Measurements from ENCODE around the gene PFDN2.

Gene PFDN2

DNA sequence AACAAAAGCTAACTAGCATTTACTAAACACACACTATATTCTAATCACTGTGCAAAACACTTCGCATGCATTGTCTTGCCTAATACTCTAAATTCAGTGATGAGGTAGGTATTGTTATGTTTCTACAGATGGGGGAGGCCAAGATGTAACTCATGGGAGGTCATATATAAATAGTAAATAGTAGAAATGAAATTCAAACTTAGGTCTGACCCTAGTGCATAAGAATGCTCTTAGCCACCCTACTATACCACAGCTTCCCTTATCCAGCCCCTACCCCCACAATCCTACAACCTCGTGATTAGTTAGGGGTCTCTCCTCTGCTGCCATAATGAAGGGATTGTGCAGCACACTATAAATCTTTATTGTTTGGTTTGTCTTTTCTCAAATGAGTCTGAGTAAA, 3.3 kb downstream of the PFDN2 start:
- FAIRE-seq = no peak
- TF ChIP-seq, protein P1, sequence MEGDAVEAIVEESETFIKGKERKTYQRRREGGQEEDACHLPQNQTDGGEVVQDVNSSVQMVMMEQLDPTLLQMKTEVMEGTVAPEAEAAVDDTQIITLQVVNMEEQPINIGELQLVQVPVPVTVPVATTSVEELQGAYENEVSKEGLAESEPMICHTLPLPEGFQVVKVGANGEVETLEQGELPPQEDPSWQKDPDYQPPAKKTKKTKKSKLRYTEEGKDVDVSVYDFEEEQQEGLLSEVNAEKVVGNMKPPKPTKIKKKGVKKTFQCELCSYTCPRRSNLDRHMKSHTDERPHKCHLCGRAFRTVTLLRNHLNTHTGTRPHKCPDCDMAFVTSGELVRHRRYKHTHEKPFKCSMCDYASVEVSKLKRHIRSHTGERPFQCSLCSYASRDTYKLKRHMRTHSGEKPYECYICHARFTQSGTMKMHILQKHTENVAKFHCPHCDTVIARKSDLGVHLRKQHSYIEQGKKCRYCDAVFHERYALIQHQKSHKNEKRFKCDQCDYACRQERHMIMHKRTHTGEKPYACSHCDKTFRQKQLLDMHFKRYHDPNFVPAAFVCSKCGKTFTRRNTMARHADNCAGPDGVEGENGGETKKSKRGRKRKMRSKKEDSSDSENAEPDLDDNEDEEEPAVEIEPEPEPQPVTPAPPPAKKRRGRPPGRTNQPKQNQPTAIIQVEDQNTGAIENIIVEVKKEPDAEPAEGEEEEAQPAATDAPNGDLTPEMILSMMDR (IDR thresholded peaks at IDR 0.05; ENCODE audit: insufficient read depth, missing control alignments) = no peak
- no peak for DNase-seq (ENCODE audit: insufficient read length, low spot score)

DNA sequence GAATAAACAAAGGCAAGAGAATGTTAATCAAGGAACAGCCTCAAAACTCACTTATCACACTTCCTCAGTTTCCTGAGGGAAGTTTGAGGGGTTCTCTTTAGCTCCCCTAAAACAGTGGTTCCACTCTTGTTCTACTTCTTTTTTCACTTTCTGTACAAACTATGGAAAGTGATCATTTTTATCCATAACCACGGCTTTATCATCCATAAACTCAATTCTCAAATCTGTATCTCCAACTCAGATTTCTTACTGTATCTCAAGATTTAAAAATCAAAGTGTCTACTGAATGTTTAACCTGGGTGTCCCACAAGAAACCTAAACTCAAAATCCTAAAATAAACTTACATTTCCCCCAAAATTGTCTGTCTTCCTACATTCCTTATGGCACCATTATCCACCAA, 3.9 kb downstream of the PFDN2 start:
- no peak for FAIRE-seq
- no peak for DNase-seq (ENCODE audit: insufficient read length, low spot score)

DNA sequence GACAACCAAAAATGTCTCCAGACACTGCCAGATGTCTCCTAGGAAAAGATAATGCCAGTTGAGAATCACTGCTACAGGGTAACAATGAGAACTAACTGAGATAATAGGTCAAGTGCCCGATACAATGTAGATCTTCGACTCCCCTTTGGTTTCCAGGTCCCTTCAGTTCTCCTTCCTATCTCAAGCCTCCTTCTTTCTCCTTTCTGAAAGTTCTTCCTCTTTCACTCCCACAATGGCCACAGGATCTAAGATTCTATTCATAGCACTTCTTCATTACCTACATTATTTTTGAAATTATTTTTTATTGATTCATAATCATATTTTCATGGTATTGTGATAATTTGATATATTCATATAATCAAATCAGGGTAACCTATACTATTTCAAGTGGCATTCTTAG, 6.3 kb downstream of the PFDN2 start:
- DNase-seq (ENCODE audit: insufficient read length, low spot score) = no peak
- FAIRE-seq = no peak
- TF ChIP-seq, protein P1 (IDR thresholded peaks at IDR 0.05; ENCODE audit: insufficient read depth, missing control alignments) = no peak

More for the DNA sequence above, 3.9 kb downstream of the PFDN2 start:
- TF ChIP-seq, protein P1 (IDR thresholded peaks at IDR 0.05; ENCODE audit: insufficient read depth, missing control alignments) = no peak

DNA sequence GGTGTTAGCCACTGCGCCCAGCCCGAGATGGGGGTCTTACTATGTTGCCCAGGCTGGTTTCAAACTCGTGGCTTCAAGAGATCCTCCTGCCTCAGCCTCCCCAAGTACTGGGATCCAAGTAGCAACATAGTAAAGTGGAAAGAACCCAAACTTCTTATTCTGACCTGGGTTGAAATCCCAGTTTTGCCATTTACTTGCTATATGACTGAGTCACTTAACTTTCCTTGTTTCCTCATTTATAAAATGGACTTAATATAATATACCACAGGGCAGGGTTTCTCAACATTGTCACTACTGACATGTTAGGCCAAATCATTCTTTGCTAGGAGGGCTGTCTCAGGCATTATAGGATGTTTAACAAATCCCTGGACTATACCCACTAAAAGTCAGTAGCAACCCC, 6.7 kb downstream of the PFDN2 start:
- no peak for FAIRE-seq
- TF ChIP-seq, protein P1 (IDR thresholded peaks at IDR 0.05; ENCODE audit: insufficient read depth, missing control alignments) = no peak
- no peak for DNase-seq (ENCODE audit: insufficient read length, low spot score)

DNA sequence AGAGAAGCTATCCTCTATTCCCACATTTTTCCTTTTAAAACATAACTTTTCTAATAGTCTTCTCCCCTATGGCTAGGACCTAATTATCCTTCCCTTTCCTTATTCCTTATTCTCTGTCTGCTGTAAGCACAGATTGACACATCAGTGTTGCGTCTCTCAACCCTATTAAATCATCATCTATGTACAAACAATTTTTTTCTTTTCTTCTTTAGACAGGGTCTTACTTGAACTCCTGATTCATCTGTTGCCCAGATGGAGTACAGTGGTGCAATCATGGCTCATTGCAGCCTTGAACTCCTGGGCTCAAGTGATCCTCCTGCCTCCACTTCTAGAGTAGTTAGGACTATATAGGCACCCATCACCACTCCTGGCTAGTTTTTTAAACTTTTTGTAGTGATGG, 11.4 kb downstream of the PFDN2 start:
- TF ChIP-seq, protein P1 (IDR thresholded peaks at IDR 0.05; ENCODE audit: insufficient read depth, missing control alignments) = no peak
- no peak for DNase-seq (ENCODE audit: insufficient read length, low spot score)
- no peak for FAIRE-seq

DNA sequence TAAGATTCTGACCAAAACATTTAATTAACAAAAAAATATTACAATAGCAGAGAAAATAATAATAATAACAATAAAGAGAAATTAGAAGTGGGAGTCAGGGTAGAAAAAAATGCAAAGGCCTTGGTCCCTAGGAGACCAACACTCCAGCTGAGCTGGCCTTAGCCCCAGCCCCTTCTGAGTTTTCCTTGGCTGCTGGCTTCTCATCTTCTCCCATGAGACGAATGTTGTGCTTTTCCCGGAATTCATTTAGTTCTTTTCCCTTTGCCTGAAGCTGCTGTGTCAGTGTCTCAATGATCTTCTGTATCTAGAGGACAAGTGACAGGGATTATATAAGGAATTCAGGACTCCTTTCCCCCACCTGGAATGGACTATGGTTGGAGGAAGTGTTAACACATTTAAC, 17.3 kb downstream of the PFDN2 start:
- no peak for FAIRE-seq
- TF ChIP-seq, protein P1 (IDR thresholded peaks at IDR 0.05; ENCODE audit: insufficient read depth, missing control alignments) = no peak

DNA sequence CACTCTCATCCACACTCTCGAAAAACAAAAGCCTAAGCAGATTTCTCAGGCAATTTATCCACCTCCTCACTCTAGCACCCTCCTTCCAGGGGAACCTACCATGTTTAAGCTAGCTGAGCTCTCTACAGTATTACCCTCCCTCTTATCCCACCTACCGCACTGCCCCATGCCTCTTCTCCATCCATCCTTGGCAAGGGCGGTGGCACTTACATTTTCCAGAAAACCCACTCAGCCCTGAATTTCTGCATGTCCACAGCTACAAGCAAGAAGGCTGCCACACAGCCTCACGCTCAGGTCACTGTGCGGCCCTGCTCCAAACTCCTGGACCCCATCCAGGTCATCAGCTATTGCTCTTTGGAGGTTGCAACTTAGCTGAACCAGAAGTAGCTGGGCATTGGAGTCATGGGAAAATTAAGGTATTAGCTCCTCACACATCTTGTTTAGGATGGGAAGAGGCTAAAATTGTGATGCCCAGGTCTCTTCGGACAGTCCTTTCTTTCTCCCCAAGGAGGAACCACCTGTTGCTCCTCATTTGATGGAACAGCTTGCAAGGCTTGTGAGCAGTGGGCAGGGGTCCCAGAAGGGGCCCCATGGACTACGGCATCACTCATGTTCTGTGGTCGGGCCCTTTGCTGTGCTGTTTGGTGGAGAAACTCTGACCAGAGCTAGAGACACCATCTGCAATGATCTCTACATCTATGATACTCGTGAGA, 18.6 kb downstream of the PFDN2 start:
- TF ChIP-seq, protein P1 (IDR thresholded peaks at IDR 0.05; ENCODE audit: insufficient read depth, missing control alignments) = no peak
- DNase-seq (ENCODE audit: insufficient read length, low spot score) (no peak), FAIRE-seq (no peak)

More for the DNA sequence above, 17.3 kb downstream of the PFDN2 start:
- DNase-seq (ENCODE audit: insufficient read length, low spot score) = no peak
